Tibial nerve (tissue), 4 donors: Measurements from ENCODE around the gene QPRT.
"Not testable (repeated sequence)": the region's sequence is repeated elsewhere in the genome, so short reads cannot be mapped to it uniquely, and the experiment has no call there.

ENCODE experiments used
- CTCF ChIP-seq, 5 experiments: fragments of 200-600 bp in 3 of 5; fragments of 450-650 bp in 2 of 5; sonication (generic) in 3 of 5; IDR thresholded peaks; one replicate each; pipeline ENCODE4 v1.5.1; 2016 to 2019; ENCODE audit warnings: antibody characterized with exemption in 5 of 5, mild to moderate bottlenecking in 3 of 5, moderate library complexity in 2 of 5
- EP300 ChIP-seq, 2 donors: sonication (generic); formaldehyde crosslinking; IDR thresholded peaks; one replicate each; pipeline ENCODE4 v1.6.1; 2017; ENCODE audit warnings: antibody characterized with exemption in 2 of 2, mild to moderate bottlenecking in 1 of 2
- POLR2A ChIP-seq, 2 donors: fragments of 450-650 bp; IDR thresholded peaks; one replicate each; pipeline ENCODE4 v1.6.1; 2017; ENCODE audit warnings: antibody characterized with exemption in 2 of 2, mild to moderate bottlenecking in 2 of 2, moderate library complexity in 2 of 2

GRCh38 chr16:29636368-29636767 is 42.6 kb upstream of the QPRT start:
- not testable (repeated sequence) for TF ChIP-seq CTCF, EP300, POLR2A (IDR thresholded peaks at IDR 0.05)
